Measurements from ENCODE around the gene NAA40.

DNA sequence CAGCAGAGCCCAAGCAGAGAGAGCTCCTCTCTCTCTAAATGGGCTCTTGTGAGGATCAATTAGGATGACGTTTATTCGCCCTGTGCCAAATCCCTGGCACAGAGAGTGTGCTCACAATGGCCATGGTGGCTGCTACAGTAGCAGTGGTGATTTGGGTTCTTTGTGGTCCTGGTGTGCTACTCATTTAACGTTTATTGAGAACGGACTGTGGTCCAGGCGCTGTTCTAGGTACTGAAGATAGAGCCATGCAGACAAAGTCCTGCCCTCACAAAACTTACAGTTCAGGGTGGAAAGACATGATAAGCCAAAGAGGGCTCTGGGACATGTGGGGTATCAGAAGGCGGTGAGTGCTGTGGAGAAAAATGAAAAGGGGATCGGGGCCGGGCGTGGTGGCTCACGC, 52.8 kb downstream of the NAA40 start:
- TF ChIP-seq, protein P1, sequence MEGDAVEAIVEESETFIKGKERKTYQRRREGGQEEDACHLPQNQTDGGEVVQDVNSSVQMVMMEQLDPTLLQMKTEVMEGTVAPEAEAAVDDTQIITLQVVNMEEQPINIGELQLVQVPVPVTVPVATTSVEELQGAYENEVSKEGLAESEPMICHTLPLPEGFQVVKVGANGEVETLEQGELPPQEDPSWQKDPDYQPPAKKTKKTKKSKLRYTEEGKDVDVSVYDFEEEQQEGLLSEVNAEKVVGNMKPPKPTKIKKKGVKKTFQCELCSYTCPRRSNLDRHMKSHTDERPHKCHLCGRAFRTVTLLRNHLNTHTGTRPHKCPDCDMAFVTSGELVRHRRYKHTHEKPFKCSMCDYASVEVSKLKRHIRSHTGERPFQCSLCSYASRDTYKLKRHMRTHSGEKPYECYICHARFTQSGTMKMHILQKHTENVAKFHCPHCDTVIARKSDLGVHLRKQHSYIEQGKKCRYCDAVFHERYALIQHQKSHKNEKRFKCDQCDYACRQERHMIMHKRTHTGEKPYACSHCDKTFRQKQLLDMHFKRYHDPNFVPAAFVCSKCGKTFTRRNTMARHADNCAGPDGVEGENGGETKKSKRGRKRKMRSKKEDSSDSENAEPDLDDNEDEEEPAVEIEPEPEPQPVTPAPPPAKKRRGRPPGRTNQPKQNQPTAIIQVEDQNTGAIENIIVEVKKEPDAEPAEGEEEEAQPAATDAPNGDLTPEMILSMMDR (IDR thresholded peaks at IDR 0.05; ENCODE audit: low read depth, low read length, poor library complexity, severe bottlenecking) = no peak
- TF ChIP-seq EZH2phosphoT487 (IDR thresholded peaks at IDR 0.05; ENCODE audit: borderline replicate concordance, low read length) = no peak

Measured in DOHH2 (cell line).